Natural killer cell (primary cell): ENCODE measurements around the gene NUCB2. TPM values are rescaled to one million over a fixed set of nuclear protein-coding genes. Genes with fewer than 3 reads are reported as not detected.

Source experiments
- ATAC-seq, 3 donors: fragments of 150-1000 bp in 2 of 3; fragments of 200-7000 bp in 1 of 3; cut with Tn5 transposase; 1 replicate in 1 of 3; 2 replicates in 2 of 3; pipeline ENCODE4 v1.10.0; 2021; ENCODE audit warnings: mild to moderate bottlenecking in 2 of 3, moderate library complexity in 2 of 3
- DNase-seq, 2 donors: peaks; one replicate each; pipeline versions ENCODE4 v3.0.0 to v3.0.0-alpha.2; 2013 to 2021; ENCODE audit warnings: mixed read lengths in 1 of 2
- H3K27ac ChIP-seq: one replicate; pipeline ENCODE4 v1.5.1; 2013; ENCODE audit warnings: mild to moderate bottlenecking, low read length
- H3K27me3 ChIP-seq: one replicate; pipeline ENCODE4 v1.6.1; 2013; ENCODE audit warnings: low read length; ENCODE audit not compliant: control insufficient read depth, insufficient read depth
- H3K36me3 ChIP-seq: one replicate; pipeline ENCODE4 v1.6.1; 2013; ENCODE audit warnings: low read length; ENCODE audit not compliant: control insufficient read depth, insufficient read depth
- H3K4me1 ChIP-seq: one replicate; pipeline ENCODE4 v1.6.1; 2013; ENCODE audit warnings: low read length; ENCODE audit not compliant: control insufficient read depth, insufficient read depth
- H3K4me3 ChIP-seq: one replicate; pipeline ENCODE4 v1.5.1; 2013; ENCODE audit warnings: low read length
- H3K9me3 ChIP-seq: one replicate; pipeline ENCODE4 v1.6.1; 2013; ENCODE audit warnings: low read length; ENCODE audit not compliant: control insufficient read depth, insufficient read depth
- H3K27ac Mint-ChIP-seq, 2 donors: one replicate each; pipeline ENCODE4 v1.8.0; 2022; ENCODE audit warnings: mild to moderate bottlenecking in 2 of 2, mixed read lengths in 2 of 2, moderate library complexity in 1 of 2
- H3K27me3 Mint-ChIP-seq, 2 donors: one replicate each; pipeline ENCODE4 v1.8.0; 2022; ENCODE audit warnings: low read depth in 2 of 2, mixed read lengths in 2 of 2
- H3K36me3 Mint-ChIP-seq: one replicate; pipeline ENCODE4 v1.8.0; 2022; ENCODE audit warnings: mixed read lengths
- H3K4me1 Mint-ChIP-seq, 2 donors: one replicate each; pipeline ENCODE4 v1.8.0; 2022; ENCODE audit warnings: mixed read lengths in 2 of 2
- H3K4me3 Mint-ChIP-seq: one replicate; pipeline ENCODE4 v1.8.0; 2022; ENCODE audit warnings: mild to moderate bottlenecking, moderate library complexity, mixed read lengths
- H3K9me3 Mint-ChIP-seq, 2 donors: one replicate each; pipeline ENCODE4 v1.8.0; 2022; ENCODE audit warnings: mixed read lengths in 2 of 2
- CTCF ChIP-seq: fragments of 200-600 bp; IDR thresholded peaks from one replicate; pipeline ENCODE4 v1.8.0; 2022; ENCODE audit warnings: antibody characterized with exemption
- WGBS: methylation state at CpG from one replicate; pipeline ENCODE4 v1.1.7; 2013; ENCODE audit warnings: missing lambda C conversion rate; ENCODE audit not compliant: insufficient coverage; 5-methylcytosine and 5-hydroxymethylcytosine counted together
- intact Hi-C: fragments of 100-400 bp; cut with micrococcal nuclease; formaldehyde crosslinking; loops from one replicate; pipeline ENCODE4 v1.14.2; 2022
- total RNA-seq, 4 donors: library from RNA; stranded (reverse); fragments of 120-200 nt in 1 of 4; gene quantifications; one replicate each; pipeline versions ENCODE4 v1.2.3 to v1.2.4, GENCODE V29; 2013 to 2022

Gene NUCB2
- total RNA-seq, 3 donors from 2014 or later (not counting 1 experiment from before 2014, with no cell fraction given), result 70.7 to 101 (median 81.4) TPM

GRCh38 chr11:17351172-17351509 is 74.6 kb downstream of the NUCB2 start:
- no peak for TF ChIP-seq CTCF
- H3K27ac Mint-ChIP-seq, result peak overlapping the region; percentile 88
- DNase-seq (no peak), ATAC-seq (no peak)
- H3K4me3 Mint-ChIP-seq, result peak overlapping the region; percentile 93
- peaks cover 36 to 38% of the 10 kb centered on the region in 2 donors for H3K4me1 Mint-ChIP-seq
- no peaks in the 10 kb centered on the region for H3K9me3 Mint-ChIP-seq
- H3K36me3 Mint-ChIP-seq, result no peaks in the 10 kb centered on the region
- H3K36me3 ChIP-seq, result no peaks in the 10 kb centered on the region
- no peaks in the 10 kb centered on the region for H3K9me3 ChIP-seq
- H3K4me1 ChIP-seq, result peaks cover 20% of the 10 kb centered on the region
- no peaks in the 10 kb centered on the region for H3K27me3 Mint-ChIP-seq
- H3K4me3 ChIP-seq, result peak overlapping the region; percentile 41
- intact Hi-C loops, result loop anchor here (1.0 to 10.0 kb wide), 3 partner anchors 75 to 144 kb away; partner anchors contain the start of genes NUCB2 and PIK3C2A
- H3K27me3 ChIP-seq, result no peaks in the 10 kb centered on the region
- WGBS, result 17% methylated on average over 12 of the region's 12 CpGs
- H3K27ac ChIP-seq, result no peak overlapping the region

- Histone ChIP-seq H3K27me3 (no peaks in the 10 kb centered on the region), H3K9me3 (no peaks in the 10 kb centered on the region), H3K4me3 (peak within 1 kb of the TSS; percentile 41), H3K4me1 (peaks cover 20% of the 10 kb centered on the region), H3K36me3 (no peaks in the 10 kb centered on the region), H3K27ac (peak within 1 kb of the TSS; percentile 37)
- ATAC-seq (peak; percentile 68 to 79 (median 76)), DNase-seq (peak; percentile 69 to 87)
- TF ChIP-seq CTCF, result no peak
- H3K27ac Mint-ChIP-seq, result peak within 1 kb of the TSS; percentile 88
- H3K36me3 Mint-ChIP-seq, result no peaks in the 10 kb centered on the region
- intact Hi-C loops, result loop anchor here (1.0 to 10.0 kb wide), 3 partner anchors 75 to 144 kb away; partner anchors contain the start of genes NUCB2 and PIK3C2A
- H3K27me3 Mint-ChIP-seq, result no peaks in the 10 kb centered on the region
- no peaks in the 10 kb centered on the region for H3K9me3 Mint-ChIP-seq
- WGBS, result under 1% methylated on average over 61 of the region's 61 CpGs
- H3K4me3 Mint-ChIP-seq, result peak within 1 kb of the TSS; percentile 93
- peaks cover 36 to 38% of the 10 kb centered on the region in 2 donors for H3K4me1 Mint-ChIP-seq
These were observed 75.1 kb downstream of the NUCB2 start, which contains the start of gene NCR3LG1 for GRCh38 chr11:17351510-17352176. Gene NCR3LG1 (plus strand): TSS chr11:17351800. CDS start chr11:17351970, 170 bp downstream.

- no peak for TF ChIP-seq CTCF
- H3K27me3 ChIP-seq, result no peaks in the 10 kb centered on the region
- no peaks in the 10 kb centered on the region for H3K36me3 ChIP-seq
- peak overlapping the region; percentile 41 for H3K4me3 ChIP-seq
- Mint-ChIP-seq H3K27me3 (no peaks in the 10 kb centered on the region), H3K9me3 (no peaks in the 10 kb centered on the region), H3K36me3 (no peaks in the 10 kb centered on the region), H3K4me3 (peak overlapping the region; percentile 93), H3K27ac (peak overlapping the region; percentile 88), H3K4me1 (peaks cover 36 to 38% of the 10 kb centered on the region in 2 donors)
- intact Hi-C loops, result loop anchor here (5.0 to 10.0 kb wide), 2 partner anchors 118 to 146 kb away; partner anchors contain the start of gene PIK3C2A
- H3K4me1 ChIP-seq, result peaks cover 20% of the 10 kb centered on the region
- DNase-seq, result peak; percentile 53 to 71
- no peaks in the 10 kb centered on the region for H3K9me3 ChIP-seq
- WGBS, result under 1% methylated on average over 69 of the region's 69 CpGs
- peak; percentile 41 to 61 (median 47) for ATAC-seq
- H3K27ac ChIP-seq, result peak overlapping the region; percentile 37
These were observed 76.6 kb downstream of the NUCB2 start for GRCh38 chr11:17352950-17353820.
